GM18951 (cell line): ENCODE data around the gene IGLL5.

Experiments
- POLR2A ChIP-seq: IDR thresholded peaks from 4 replicates; pipeline ENCODE4 v1.6.1; 2011; ENCODE audit warnings: mild to moderate bottlenecking; ENCODE audit not compliant: insufficient read length, insufficient read depth; ENCODE audit errors: extremely low read depth
- in situ Hi-C: fragments of 300-500 bp; cut with MboI; formaldehyde crosslinking; loops from one replicate; pipeline ENCODE4 v1.12.0; 2022; ENCODE audit warnings: low sequenced_read_pairs, mixed read lengths, inconsistent platforms; ENCODE audit not compliant: unreplicated experiment

The IGLL5 gene

DNA sequence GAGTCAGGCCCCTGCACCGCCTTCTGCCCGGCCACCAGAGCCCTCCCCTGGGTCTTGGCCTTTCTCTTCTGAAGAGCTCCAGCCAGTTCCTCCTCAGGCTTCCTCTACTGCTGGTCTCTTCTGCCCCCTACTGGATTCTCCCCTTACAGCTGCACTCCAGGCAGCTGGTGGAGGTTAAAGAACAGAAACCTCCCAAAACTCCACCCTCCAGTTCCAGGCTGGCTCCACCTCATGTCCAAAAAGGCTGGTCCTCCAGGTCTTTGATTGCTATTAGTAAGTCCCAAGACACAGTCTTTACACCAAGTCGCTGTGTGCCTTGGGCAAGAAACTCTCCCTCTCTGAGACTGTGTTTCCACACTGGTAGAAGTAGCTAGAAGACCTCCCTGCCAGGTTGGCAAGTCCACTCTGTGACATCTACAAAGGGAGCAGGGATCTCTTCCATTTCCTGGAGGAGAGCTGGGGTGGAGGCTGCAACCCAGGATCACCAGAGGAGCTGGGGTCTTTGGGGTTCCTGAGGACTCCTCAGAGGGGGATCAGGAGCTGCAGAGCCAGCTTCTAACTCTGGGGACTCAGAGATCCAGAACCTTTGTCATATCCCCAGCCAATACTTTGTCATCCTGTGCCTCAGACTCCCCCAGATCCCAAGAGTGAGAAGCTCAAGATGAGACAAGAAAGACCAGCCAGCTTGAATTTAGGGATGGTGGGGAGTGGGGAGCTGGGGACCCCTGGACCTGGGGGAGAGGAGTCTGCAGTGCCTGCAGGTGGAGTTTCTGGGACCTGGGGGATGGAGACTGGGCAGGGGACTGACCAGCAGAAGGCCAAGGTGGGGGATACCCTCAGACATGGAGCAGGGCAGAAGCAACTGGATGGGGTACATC lies 3.4 kb upstream of the IGLL5 start:
- in situ Hi-C loops, result no loop called here

GRCh38 chr22:22884888-22885840 lies 2.5 kb upstream of the IGLL5 start:
- peak; percentile 10 for TF ChIP-seq POLR2A
- in situ Hi-C loops, result no loop called here

More for the DNA sequence above, 3.4 kb upstream of the IGLL5 start:
- TF ChIP-seq POLR2A, result peak; percentile 7

DNA sequence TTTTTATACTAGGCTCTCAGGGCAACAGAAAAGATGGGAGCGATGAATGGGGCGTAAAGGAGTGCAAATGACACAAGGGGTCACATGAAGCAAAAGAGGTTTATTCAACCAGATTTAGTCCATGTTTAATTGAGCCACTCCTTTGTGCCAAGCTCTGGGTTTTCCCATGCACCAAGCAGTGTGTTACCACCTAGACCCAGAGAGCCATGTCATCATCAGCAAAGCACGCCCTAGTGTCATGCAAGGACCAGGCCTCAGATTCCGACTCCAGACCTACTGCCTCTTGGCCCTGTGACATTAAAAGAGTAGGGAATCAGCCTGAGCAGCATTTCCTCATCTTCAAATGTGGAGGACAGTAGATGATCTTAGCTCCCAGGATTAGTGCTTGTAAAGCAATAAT lies 1.1 kb upstream of the IGLL5 start:
- in situ Hi-C loops, result no loop called here
- TF ChIP-seq POLR2A, result no peak

- in situ Hi-C loops, result no loop called here
- TF ChIP-seq POLR2A, result no peak
Observed at GRCh38 chr22:22888571-22889353, 1.1 kb downstream of the IGLL5 start.

DNA sequence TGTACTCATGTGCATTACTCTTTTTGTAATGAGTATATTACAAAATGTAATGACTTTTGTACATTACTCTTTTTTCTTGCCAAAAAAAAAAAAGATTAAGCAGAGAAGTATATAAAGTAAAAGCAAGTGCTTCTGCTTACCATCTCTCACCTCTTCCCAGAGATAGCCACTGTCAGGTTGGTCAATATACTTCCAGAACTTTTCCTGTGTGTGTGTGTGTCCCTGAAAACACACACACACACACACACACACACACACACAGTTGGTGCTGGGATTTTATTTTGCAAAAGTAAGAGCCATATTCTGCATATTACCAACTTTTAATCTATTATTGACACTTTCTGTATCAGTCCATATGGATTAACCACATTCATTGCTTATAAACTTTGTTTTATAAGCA lies 2.5 kb downstream of the IGLL5 start:
- in situ Hi-C loops, result no loop called here
- TF ChIP-seq POLR2A, result no peak

DNA sequence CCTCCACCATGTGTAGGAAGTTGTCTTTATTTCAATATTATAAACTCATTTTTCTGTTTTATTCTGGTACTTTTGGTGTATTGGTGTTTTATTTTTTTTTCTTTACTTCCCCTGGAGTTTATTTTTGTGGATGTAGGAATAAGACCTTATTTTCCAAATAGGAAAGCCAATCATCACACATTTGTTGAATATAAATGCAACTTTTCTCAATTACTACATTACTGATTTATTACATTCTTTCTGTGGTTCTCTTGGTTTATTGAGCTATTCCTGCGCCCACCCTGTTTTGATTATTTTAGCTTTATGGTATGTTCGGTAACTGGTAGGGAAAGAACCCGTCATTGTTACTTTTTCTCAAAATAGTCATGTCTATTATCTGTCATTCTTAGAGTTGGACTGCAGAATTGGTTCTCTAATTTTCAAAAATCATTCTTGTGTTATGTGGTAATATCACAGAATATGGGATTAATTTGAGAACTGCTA lies 3.6 kb downstream of the IGLL5 start:
- no peak for TF ChIP-seq POLR2A
- in situ Hi-C loops, result no loop called here

GRCh38 chr22:22892096-22893052 lies 4.8 kb downstream of the IGLL5 start:
- in situ Hi-C loops, result no loop called here
- TF ChIP-seq POLR2A, result no peak

DNA sequence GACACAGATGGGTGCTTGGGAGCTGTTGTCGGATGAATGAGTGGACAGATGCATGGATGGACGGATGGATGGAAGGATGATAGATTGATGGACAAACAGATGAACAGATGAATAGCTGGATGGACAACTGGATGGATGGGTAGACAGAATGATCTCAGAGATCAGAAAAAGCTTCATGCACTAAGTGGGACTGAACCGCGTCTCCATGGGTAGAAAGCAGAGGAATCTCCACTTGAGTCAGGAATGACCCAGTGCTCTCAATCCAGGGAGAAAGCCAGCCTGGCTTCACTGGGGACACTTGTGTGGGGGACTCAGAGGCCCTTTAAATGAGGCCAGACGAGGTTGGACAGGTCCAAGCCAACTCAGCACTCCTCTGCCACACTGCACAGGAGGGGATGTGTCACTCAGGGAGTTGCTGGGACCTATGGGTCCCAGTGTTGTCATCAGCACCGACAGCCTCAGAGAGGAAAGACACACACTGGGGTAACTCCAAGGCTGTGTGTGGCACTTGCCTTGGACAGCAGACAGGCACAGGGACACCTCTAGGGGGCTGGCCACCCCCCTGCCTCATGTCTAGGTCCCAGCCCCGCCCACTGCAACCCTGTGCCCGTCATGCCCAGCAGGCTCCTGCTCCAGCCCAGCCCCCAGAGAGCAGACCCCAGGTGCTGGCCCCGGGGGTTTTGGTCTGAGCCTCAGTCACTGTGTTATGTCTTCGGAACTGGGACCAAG lies 5.6 kb downstream of the IGLL5 start:
- no peak for TF ChIP-seq POLR2A
- in situ Hi-C loops, result no loop called here

DNA sequence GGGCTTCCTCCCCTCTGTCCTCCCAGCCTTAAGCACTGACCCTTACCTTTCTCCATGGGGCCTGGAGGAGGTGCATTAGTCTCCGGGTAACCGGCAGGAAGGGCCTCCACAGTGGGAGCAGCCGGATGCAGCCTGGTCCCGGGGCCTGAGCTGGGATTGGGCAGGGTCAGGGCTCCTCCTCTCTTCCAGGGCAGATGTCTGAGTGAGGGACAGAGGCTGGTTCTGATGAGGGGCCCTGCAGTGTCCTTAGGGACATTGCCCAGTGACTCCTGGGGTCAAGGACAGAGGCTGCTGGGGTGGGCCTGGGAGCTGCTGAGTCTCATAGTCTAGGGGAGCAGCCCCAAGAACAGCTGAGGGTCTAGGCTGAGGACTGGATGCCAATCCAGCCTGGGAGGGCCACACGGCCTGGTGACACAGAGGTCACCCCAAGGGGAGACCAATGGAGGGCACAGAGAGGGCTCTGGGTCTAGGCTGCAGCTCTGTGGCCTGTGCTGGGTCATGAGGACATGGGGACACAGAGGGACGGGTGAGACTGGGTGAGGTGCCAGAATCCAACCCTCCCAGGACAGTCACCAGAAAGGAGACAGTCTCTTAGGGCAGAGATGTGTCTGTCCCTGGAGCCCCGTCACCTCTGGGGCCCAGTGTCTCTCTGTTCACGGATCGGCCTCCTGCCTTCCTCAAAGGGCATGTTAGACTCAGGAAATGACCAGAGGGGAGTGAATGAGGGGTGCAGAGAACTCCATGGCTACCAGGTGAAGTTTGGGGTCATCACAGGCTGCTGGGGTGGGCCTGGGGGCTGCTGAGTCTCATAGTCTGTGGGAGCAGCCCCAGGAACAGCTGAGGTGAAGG lies 6.5 kb downstream of the IGLL5 start:
- in situ Hi-C loops, result no loop called here

More for the DNA sequence above, 6.5 kb downstream of the IGLL5 start:
- no peak for TF ChIP-seq POLR2A
